DOHH2 (cell line): ENCODE results near the gene LILRB1.

Source experiments
- H3F3A ChIP-seq: fragments of 200-600 bp; sonication (generic), shearing (Covaris generic); 2 replicates; pipeline ENCODE4 v1.6.0; 2016; ENCODE audit warnings: antibody characterized with exemption, mild to moderate bottlenecking; ENCODE audit not compliant: control insufficient read depth, insufficient read depth
- H3K27ac ChIP-seq: fragments of 200-600 bp; sonication (generic); 2 replicates; pipeline ENCODE4 v1.5.1; 2014; ENCODE audit warnings: low read depth, mild to moderate bottlenecking, low read length, moderate library complexity
- H3K27me3 ChIP-seq: fragments of 200-600 bp; sonication (generic); 2 replicates; pipeline ENCODE4 v1.6.1; 2014; ENCODE audit warnings: mild to moderate bottlenecking, low read length, mixed read lengths; ENCODE audit not compliant: control insufficient read depth
- H3K36me3 ChIP-seq: fragments of 200-600 bp; sonication (generic); 2 replicates; pipeline ENCODE4 v1.6.1; 2014; ENCODE audit warnings: mild to moderate bottlenecking, low read length, moderate library complexity, mixed read lengths; ENCODE audit not compliant: control insufficient read depth
- H3K4me1 ChIP-seq: fragments of 200-600 bp; sonication (generic); 2 replicates; pipeline ENCODE4 v1.6.1; 2014; ENCODE audit warnings: mild to moderate bottlenecking, low read length, mixed read lengths; ENCODE audit not compliant: control insufficient read depth
- H3K4me2 ChIP-seq: fragments of 200-600 bp; sonication (generic); 2 replicates; pipeline ENCODE4 v1.6.0; 2014; ENCODE audit warnings: mild to moderate bottlenecking, low read length, moderate library complexity
- H3K4me3 ChIP-seq: fragments of 200-600 bp; sonication (generic); 2 replicates; pipeline ENCODE4 v1.5.1; 2014; ENCODE audit warnings: mild to moderate bottlenecking, low read length, mixed read lengths
- H3K79me2 ChIP-seq: fragments of 200-600 bp; sonication (generic); 2 replicates; pipeline ENCODE4 v1.6.1; 2014; ENCODE audit warnings: mild to moderate bottlenecking, low read length, mixed read lengths; ENCODE audit not compliant: control insufficient read depth
- H3K9me2 ChIP-seq: fragments of 200-600 bp; sonication (generic); replicated peaks from 2 replicates; pipeline ENCODE4 v1.6.1; 2014; ENCODE audit warnings: mild to moderate bottlenecking, low read length, mixed read lengths; ENCODE audit not compliant: control insufficient read depth
- H3K9me3 ChIP-seq: fragments of 200-600 bp; sonication (generic); 2 replicates; pipeline ENCODE4 v1.6.1; 2014; ENCODE audit warnings: antibody characterized with exemption, low read length, mixed read lengths; ENCODE audit not compliant: control insufficient read depth, insufficient read depth
- H4K20me1 ChIP-seq: fragments of 200-600 bp; sonication (generic); 2 replicates; pipeline ENCODE4 v1.6.0; 2014; ENCODE audit warnings: low read depth, mild to moderate bottlenecking, antibody characterized with exemption, low read length, moderate library complexity; ENCODE audit not compliant: control insufficient read depth, insufficient read depth
- CTCF ChIP-seq: fragments of 200-600 bp; sonication (generic); IDR thresholded peaks from one replicate; pipeline ENCODE4 v1.5.1; 2014; ENCODE audit warnings: antibody characterized with exemption, mild to moderate bottlenecking, low read depth, low read length; ENCODE audit not compliant: poor library complexity, severe bottlenecking
- EZH2phosphoT487 ChIP-seq: fragments of 200-600 bp; sonication (generic); IDR thresholded peaks from 2 replicates; pipeline ENCODE4 v1.6.1; 2017; ENCODE audit warnings: borderline replicate concordance, mild to moderate bottlenecking, antibody characterized with exemption, low read length, moderate library complexity, mixed read lengths

LILRB1 gene

GRCh38 chr19:54670576-54671357 lies 40.5 kb downstream of the LILRB1 start:
- Histone ChIP-seq H3K4me1 (peaks cover 4% of the 10 kb centered on the region), H4K20me1 (peaks cover 5% of the 10 kb centered on the region; the same call in 1 of the 2 replicates), H3K36me3 (no peaks in the 10 kb centered on the region), H3K27me3 (peaks cover 49% of the 10 kb centered on the region), H3K27ac (no peak overlapping the region), H3K9me2 (no peaks in the 10 kb centered on the region), H3K4me2 (no peak overlapping the region), H3K9me3 (no peaks in the 10 kb centered on the region), H3F3A (0 out of 2 replicates have a peak, but pooled peaks cover 4% of the 10 kb centered on the region), H3K79me2 (no peaks in the 10 kb centered on the region), H3K4me3 (no peak overlapping the region)
- TF ChIP-seq CTCF: no peak
- no peak for TF ChIP-seq EZH2phosphoT487

GRCh38 chr19:54673222-54673621 lies 42.9 kb downstream of the LILRB1 start:
- Histone ChIP-seq H3K4me1 (peaks cover 13% of the 10 kb centered on the region), H3K27me3 (peaks cover 44% of the 10 kb centered on the region), H3K4me3 (no peak overlapping the region), H3K79me2 (no peaks in the 10 kb centered on the region), H3K4me2 (no peak overlapping the region), H4K20me1 (peaks cover 5% of the 10 kb centered on the region; the same call in 1 of the 2 replicates), H3K36me3 (no peaks in the 10 kb centered on the region), H3K9me3 (no peaks in the 10 kb centered on the region), H3K27ac (no peak overlapping the region), H3F3A (0 out of 2 replicates have a peak, but pooled peaks cover 4% of the 10 kb centered on the region), H3K9me2 (no peaks in the 10 kb centered on the region)
- TF ChIP-seq EZH2phosphoT487 (no peak), CTCF (no peak)

- H3K27me3 ChIP-seq: peaks cover 36% of the 10 kb centered on the region
- no peaks in the 10 kb centered on the region for H3K9me2 ChIP-seq
- H3K4me2 ChIP-seq: no peak overlapping the region
- H4K20me1 ChIP-seq: peaks cover 5% of the 10 kb centered on the region; the same call in 1 of the 2 replicates
- H3F3A ChIP-seq: 0 out of 2 replicates have a peak, but pooled peaks cover 4% of the 10 kb centered on the region
- no peaks in the 10 kb centered on the region for H3K36me3 ChIP-seq
- no peak overlapping the region for H3K4me3 ChIP-seq
- H3K79me2 ChIP-seq: no peaks in the 10 kb centered on the region
- H3K27ac ChIP-seq: no peak overlapping the region
- TF ChIP-seq CTCF: peak; percentile 79
- TF ChIP-seq EZH2phosphoT487: no peak
- peaks cover 13% of the 10 kb centered on the region for H3K4me1 ChIP-seq
- H3K9me3 ChIP-seq: no peaks in the 10 kb centered on the region
Observed at GRCh38 chr19:54674021-54674617, 43.8 kb downstream of the LILRB1 start.
